SW480 (cell line): ENCODE data around the gene IQUB.
"Not testable (repeated sequence)": the region's sequence is repeated elsewhere in the genome, so short reads cannot be mapped to it uniquely, and the experiment has no call there.

ENCODE experiments used
- DNase-seq: peaks from one replicate; pipeline ENCODE4 v3.0.0-alpha.2; 2016; ENCODE audit warnings: low spot score

IQUB gene

GRCh38 chr7:123492485-123492884 is 41.9 kb downstream of the IQUB start:
- no peak for DNase-seq

DNA sequence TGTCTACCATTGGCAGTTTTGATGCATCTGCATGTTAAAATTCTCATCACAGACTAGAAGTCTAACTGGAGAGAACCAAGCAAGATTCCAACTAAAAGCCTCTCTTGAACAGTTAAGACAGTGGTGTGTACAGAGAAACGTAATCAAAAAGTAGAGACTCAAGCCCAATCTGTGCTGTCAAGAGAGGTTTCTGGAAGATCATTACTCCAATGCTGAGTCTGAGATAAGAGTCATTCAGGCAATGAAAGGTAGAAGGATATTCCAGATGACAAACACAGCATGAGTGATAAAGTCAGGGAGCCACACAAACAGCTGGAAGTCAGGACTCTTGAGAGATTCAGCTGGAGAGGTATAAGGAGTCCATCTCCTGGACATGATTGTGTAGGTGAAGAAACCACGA is 48.7 kb downstream of the IQUB start:
- no peak for DNase-seq

DNA sequence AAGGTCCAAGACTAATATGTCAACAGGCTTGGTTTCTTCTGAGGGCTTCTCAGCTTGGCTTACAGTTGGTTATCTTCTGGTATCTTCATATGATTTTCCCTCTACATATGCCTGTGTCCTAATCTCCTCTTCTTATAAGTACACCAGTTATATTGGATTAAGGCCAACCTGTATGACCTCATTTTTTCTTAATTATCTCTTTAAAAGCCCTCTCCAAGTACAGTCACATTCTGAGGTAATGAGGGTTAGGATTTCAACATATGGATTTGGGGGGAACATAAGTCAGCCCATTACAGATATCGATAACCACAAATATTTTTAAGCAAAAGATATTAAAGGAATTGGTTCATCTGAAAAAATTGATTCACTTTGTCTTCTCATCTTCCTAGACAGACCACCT is 49.2 kb downstream of the IQUB start:
- DNase-seq = no peak

GRCh38 chr7:123484199-123484598 is 50.2 kb downstream of the IQUB start:
- DNase-seq = no peak

DNA sequence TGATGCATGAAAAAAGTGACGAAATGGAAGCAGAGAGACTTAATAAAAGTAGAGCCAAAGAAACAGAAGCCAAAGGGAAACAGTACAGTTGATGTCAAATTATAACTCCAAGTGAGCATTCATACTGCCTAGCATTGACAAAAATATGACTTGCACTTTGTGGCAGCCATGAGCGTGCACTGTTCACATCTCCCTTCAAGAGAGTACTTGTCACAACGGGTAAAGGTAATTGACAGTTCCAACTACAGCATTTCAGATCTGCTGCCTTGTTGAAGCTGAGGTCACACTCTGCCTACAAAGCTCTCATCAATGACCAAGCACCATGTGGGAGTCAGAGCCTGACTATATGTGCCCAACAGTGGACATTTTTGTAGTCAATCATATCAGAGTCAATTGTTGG is 54.3 kb downstream of the IQUB start:
- no peak for DNase-seq

GRCh38 chr7:123478056-123478455 is 56.3 kb downstream of the IQUB start:
- not testable (repeated sequence) for DNase-seq

- DNase-seq = no peak
Measured at GRCh38 chr7:123472750-123473445, 61.5 kb downstream of the IQUB start.

GRCh38 chr7:123472327-123472726 is 62.1 kb downstream of the IQUB start:
- DNase-seq = no peak

- no peak for DNase-seq
Measured at GRCh38 chr7:123468303-123468702, 66.1 kb downstream of the IQUB start.

DNA sequence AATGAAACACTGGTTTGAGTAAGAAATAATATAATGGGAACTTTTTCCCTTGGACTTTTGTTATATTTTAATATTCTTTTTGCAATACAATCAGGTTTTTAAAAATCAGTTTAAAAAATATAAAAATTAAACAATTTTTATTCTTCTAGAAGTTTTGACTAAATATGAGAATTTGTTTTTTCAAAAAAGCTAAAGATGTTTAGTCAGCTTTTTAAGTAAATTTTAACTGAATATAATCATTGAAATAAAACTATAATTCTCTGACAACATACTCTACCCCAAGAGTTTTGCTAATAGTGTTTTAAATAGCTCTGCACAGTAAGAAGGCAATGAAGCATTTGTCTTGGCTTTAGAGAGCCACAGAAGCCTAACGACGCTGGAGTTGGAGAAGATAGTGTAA is 70.5 kb downstream of the IQUB start:
- no peak for DNase-seq

DNA sequence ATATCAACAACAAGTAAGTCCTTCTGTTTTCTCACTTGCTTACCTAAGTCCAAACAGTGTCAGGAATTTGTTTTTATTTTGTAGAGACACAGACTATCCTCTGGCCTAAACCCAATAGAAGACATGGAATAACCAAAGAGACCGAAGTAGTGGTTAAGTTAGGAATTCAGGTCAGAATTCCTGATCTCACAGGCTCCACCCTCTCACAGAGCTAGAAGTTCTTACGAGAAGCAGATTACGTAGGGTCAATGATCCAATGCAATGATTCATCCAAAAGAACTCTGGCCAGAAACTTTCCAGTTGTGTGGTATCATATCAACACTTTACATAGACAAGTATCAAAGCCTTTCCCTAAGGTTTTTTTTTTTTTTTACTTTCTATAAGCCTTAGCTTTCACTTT is 73.8 kb downstream of the IQUB start:
- DNase-seq = no peak

DNA sequence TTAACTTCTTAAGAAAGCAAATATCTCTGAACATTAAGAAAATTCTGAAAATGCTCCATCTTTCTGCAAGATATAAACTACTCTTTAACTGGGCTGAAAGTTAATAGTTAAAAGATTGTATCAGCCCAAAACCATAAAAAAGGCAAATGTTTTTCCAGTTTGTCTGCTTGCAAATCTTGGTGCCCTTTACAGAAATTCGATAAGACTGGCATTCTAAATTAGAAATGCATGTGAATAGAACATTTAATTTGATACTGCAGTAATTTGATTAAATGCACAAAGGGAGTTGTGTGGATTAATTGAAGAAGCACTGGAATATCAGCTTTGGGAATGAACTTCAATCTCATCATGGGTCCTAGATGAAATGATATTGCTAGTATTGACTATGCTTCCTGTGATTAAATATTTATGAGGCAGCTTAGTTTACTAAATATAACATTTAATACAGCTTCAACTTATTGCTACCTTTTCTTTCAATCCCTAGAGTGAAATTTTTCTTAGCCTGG is 78.4 kb downstream of the IQUB start:
- DNase-seq = no peak

GRCh38 chr7:123440101-123440548 is 94.3 kb downstream of the IQUB start:
- DNase-seq = no peak

- DNase-seq = no peak
Measured at GRCh38 chr7:123439191-123439590, 95.2 kb downstream of the IQUB start.

DNA sequence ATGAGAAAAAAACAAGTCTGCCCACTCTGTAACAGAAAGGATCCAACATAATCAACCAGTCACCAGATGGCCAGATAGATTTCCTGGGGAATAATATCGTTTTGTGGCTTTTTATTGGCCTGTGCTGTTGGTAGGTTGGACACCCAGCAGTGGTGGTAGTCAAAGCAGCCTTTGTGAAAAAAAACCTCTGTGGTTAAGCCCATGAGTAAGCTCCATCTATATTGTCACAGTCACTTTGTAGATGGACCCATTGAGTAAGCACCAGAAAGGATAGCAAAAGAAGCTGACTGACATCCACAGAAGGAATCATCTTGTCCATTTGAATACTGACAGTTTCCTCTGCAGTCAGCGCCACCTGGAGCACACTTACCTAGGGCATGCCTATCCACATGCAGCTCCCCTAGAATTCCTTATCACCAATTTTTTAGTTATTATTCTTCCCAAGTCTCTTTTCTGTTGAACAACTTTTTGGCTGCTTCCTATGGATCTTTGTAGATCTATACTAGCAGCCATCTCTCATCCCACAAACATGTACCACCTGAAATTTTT is 96.9 kb downstream of the IQUB start:
- peak; percentile 70 for DNase-seq

DNA sequence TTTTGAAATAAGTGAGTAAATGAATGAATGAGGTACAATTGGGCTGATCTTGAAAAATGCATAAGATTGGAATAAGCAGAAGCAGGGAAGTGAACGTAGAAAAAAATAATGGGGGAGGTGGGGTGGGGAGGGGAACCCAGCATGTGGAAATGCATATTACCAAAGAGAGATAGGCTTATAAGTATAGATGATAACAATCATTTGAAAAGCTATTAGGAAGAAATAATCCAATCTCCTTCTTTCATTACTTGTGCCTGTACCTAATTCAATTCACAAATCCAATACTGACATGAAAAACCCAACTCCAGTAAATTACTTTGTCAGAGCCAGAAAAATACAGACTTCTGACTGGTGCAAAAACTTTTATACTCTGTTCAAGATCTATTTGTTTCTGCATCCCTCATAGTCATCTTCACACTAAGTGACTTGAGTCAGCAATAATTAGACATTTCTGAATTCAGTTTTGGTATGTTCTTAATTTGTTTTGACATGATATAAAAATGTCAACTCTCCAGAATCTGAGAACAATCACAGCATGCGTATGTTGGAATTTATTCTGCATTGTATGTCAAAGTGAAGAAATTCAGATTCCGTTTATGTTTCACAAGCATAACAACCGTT is 99.2 kb downstream of the IQUB start:
- DNase-seq = no peak

GRCh38 chr7:123433665-123434064 is 100.7 kb downstream of the IQUB start:
- no peak for DNase-seq

GRCh38 chr7:123432601-123433000 is 101.8 kb downstream of the IQUB start:
- DNase-seq = no peak

GRCh38 chr7:123431075-123431614 is 103.2 kb downstream of the IQUB start:
- no peak for DNase-seq

GRCh38 chr7:123425246-123425645 is 109.1 kb downstream of the IQUB start:
- no peak for DNase-seq

- no peak for DNase-seq
Measured at GRCh38 chr7:123424463-123424862, 109.9 kb downstream of the IQUB start.

DNA sequence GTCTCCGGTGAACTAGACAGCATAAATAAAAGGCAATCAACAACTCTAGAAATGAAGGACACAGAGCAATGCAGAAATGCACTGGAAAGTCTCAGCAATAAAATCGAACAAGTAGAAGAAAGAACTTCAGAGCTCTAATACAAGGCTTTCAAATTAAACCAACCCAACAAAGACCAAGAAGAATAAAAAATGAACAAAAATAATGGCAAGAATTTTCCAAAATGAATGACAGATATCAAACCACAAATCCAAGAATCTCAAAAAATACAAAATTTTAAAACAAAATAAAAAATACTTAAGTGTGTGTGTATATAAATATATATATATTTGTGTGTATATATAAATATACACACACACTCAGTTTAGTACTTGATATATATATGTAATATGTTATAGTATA is 110.8 kb downstream of the IQUB start:
- no peak for DNase-seq

DNA sequence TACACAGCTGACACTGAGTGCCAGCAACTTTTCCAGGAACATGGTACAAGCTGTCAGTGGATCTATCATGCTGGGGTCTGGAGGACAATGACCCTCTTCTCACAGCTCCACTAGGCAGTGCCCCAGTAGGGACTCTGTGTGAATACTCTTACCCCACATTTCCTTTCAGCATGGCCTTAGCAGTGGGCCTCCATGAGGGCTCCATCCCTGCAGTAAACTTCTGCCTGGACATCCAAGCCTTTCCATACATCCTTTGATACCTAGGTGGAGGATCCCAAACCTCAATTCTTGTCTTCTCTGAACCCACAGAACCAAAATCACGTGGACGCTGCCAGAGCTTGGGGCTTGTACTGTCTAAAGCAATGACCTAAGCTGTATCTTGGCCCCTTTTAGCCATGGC is 116.8 kb downstream of the IQUB start:
- DNase-seq = no peak
